HEK293 (cell line): Measurements from ENCODE around the gene CFAP53.
A peak's percentile ranks its signal among the peaks of the same experiment; 100 is the strongest.

Source experiments
- CTCF ChIA-PET: fragments of 350-600 bp; formaldehyde crosslinking; extraction: SDS; loops from one replicate; lab custom pipeline; 2021; ENCODE audit warnings: antibody characterized with exemption; lab: Yijun Ruan, JAX
- POLR2A ChIA-PET: fragments of 300-600 bp; formaldehyde crosslinking; extraction: SDS; loops from one replicate; lab custom pipeline; 2020; ENCODE audit warnings: antibody characterized with exemption, inconsistent platforms; lab: Yijun Ruan, JAX
- H3K27ac ChIP-seq: fragments of 200-500 bp; sonication (Bioruptor generic); 2 replicates; pipeline ENCODE4 v1.5.1; 2014; ENCODE audit warnings: low read depth, low read length, control low read depth, inconsistent platforms; ENCODE audit errors: extremely low read depth
- H3K36me3 ChIP-seq, 2 experiments: fragments of 200-500 bp in 1 of 2; sonication (Bioruptor generic) in 1 of 2; 1 replicate in 1 of 2; 2 replicates in 1 of 2; pipeline ENCODE4 v1.5.1; 2014 to 2017; ENCODE audit warnings: inconsistent platforms in 2 of 2, low read length in 2 of 2; ENCODE audit not compliant: control insufficient read depth in 2 of 2, insufficient read depth in 1 of 2
- H3K4me1 ChIP-seq: fragments of 200-500 bp; sonication (Bioruptor generic); 2 replicates; pipeline ENCODE4 v1.5.1; 2014; ENCODE audit warnings: mild to moderate bottlenecking, low read length, inconsistent platforms; ENCODE audit not compliant: control insufficient read depth, insufficient read depth
- H3K4me3 ChIP-seq: 2 replicates; pipeline ENCODE4 v1.5.1; 2011; ENCODE audit warnings: low read depth, mild to moderate bottlenecking, control low read depth, low read length, moderate library complexity
- H3K9me3 ChIP-seq: fragments of 200-500 bp; sonication (Bioruptor generic); 2 replicates; pipeline ENCODE4 v1.5.1; 2014; ENCODE audit warnings: low read depth, low read length, inconsistent platforms; ENCODE audit not compliant: control insufficient read depth, insufficient read depth
- BCL11B ChIP-seq: fragments of 450-650 bp; formaldehyde crosslinking; IDR thresholded peaks from 2 replicates; pipeline ENCODE4 v1.5.1; 2016; ENCODE audit warnings: low read depth, missing biosample characterization, missing genetic modification characterization
- BCL6B ChIP-seq: fragments of 450-650 bp; formaldehyde crosslinking; IDR thresholded peaks from 2 replicates; pipeline ENCODE4 v1.5.1; 2017; ENCODE audit warnings: missing biosample characterization, missing genetic modification characterization
- CTCF ChIP-seq: fragments of 450-650 bp; formaldehyde crosslinking; IDR thresholded peaks from 2 replicates; pipeline ENCODE4 v1.5.1; 2016; ENCODE audit warnings: missing biosample characterization, missing genetic modification characterization
- EGR2 ChIP-seq: fragments of 450-650 bp; formaldehyde crosslinking; IDR thresholded peaks from 2 replicates; pipeline ENCODE4 v1.5.1; 2016; ENCODE audit warnings: low read depth, missing biosample characterization, missing genetic modification characterization
- GLIS1 ChIP-seq: fragments of 450-650 bp; formaldehyde crosslinking; IDR thresholded peaks from 2 replicates; pipeline ENCODE4 v1.5.1; 2016; ENCODE audit warnings: missing biosample characterization, missing genetic modification characterization
- KLF1 ChIP-seq: fragments of 450-650 bp; formaldehyde crosslinking; IDR thresholded peaks from 2 replicates; pipeline ENCODE4 v1.5.1; 2016; ENCODE audit warnings: missing biosample characterization, missing genetic modification characterization
- ZNF10 ChIP-seq: fragments of 450-650 bp; formaldehyde crosslinking; IDR thresholded peaks from 2 replicates; pipeline ENCODE4 v1.5.1; 2017; ENCODE audit warnings: missing biosample characterization, missing genetic modification characterization
- ZNF292 ChIP-seq: fragments of 450-650 bp; formaldehyde crosslinking; IDR thresholded peaks from 2 replicates; pipeline ENCODE4 v1.5.1; 2016; ENCODE audit warnings: low read depth, missing biosample characterization, missing genetic modification characterization, borderline replicate concordance
- ZNF350 ChIP-seq: fragments of 450-650 bp; formaldehyde crosslinking; IDR thresholded peaks from 2 replicates; pipeline ENCODE4 v1.5.0; 2017; ENCODE audit warnings: missing biosample characterization, mild to moderate bottlenecking, missing genetic modification characterization
- ZNF37A ChIP-seq: fragments of 450-650 bp; IDR thresholded peaks from 2 replicates; pipeline ENCODE4 v1.5.1; 2018; ENCODE audit warnings: missing biosample characterization, missing genetic modification characterization
- ZNF549 ChIP-seq: fragments of 450-650 bp; IDR thresholded peaks from 2 replicates; pipeline ENCODE4 v1.5.1; 2018; ENCODE audit warnings: missing biosample characterization, missing genetic modification characterization, mild to moderate bottlenecking, inconsistent platforms, moderate library complexity
- ZNF777 ChIP-seq: fragments of 450-650 bp; formaldehyde crosslinking; IDR thresholded peaks from 2 replicates; pipeline ENCODE4 v1.5.1; 2017; ENCODE audit warnings: missing biosample characterization, missing genetic modification characterization, borderline replicate concordance
- ZNF837 ChIP-seq: fragments of 450-650 bp; formaldehyde crosslinking; IDR thresholded peaks from 2 replicates; pipeline ENCODE4 v1.5.1; 2016; ENCODE audit warnings: missing biosample characterization, missing genetic modification characterization
- TF ChIP-seq, protein P1 (sequence below): fragments of 450-650 bp; formaldehyde crosslinking; conservative IDR thresholded peaks from 2 replicates; pipeline ENCODE4 v1.5.1; 2016; ENCODE audit warnings: low read depth, missing biosample characterization, missing genetic modification characterization
- TF ChIP-seq, protein P2 (sequence below): fragments of 450-650 bp; formaldehyde crosslinking; IDR thresholded peaks from 2 replicates; pipeline ENCODE4 v1.5.1; 2016; ENCODE audit warnings: missing biosample characterization, missing genetic modification characterization, low read depth
- TF ChIP-seq, protein P3 (sequence below): fragments of 450-650 bp; formaldehyde crosslinking; IDR thresholded peaks from 2 replicates; pipeline ENCODE4 v1.5.1; 2016; ENCODE audit warnings: missing biosample characterization, missing genetic modification characterization

CFAP53 gene

GRCh38 chr18:50268022-50268747, 1.9 kb upstream of the CFAP53 start:
- H3K4me1 ChIP-seq, result no peaks in the 10 kb centered on the region; the same call in 1 of the 2 replicates
- no peaks in the 10 kb centered on the region for H3K9me3 ChIP-seq
- no peak overlapping the region for H3K4me3 ChIP-seq
- ChIA-PET CTCF (interaction anchor here (0.8 to 3.1 kb wide), 10 partner anchors 11 to 404 kb away, joined by 3 to 10 read pairs (median 4); partner anchors contain the start of gene MBD1), POLR2A (interaction anchor here (4.1 kb wide), 1 partner anchor 13 kb away, joined by 31 read pairs; the partner anchor contains the start of gene MBD1)
- peaks cover 18 to 47% of the 10 kb centered on the region in 2 experiments for H3K36me3 ChIP-seq
- no peak overlapping the region for H3K27ac ChIP-seq
- no peak for TF ChIP-seq ZNF292 (tag by site-specific recombination)
- TF ChIP-seq KLF1 (tag by site-specific recombination), result peak; percentile 39; the same call in 1 of the 2 replicates
- TF ChIP-seq ZNF777, result no peak
- no peak for TF ChIP-seq BCL6B (tag by site-specific recombination)
- peak; percentile 12; the same call in 1 of the 2 replicates for TF ChIP-seq EGR2 (tag by site-specific recombination)
- no peak for TF ChIP-seq ZNF350 (tag by site-specific recombination)
- TF ChIP-seq BCL11B (tag by site-specific recombination), result no peak
- TF ChIP-seq, protein P1, sequence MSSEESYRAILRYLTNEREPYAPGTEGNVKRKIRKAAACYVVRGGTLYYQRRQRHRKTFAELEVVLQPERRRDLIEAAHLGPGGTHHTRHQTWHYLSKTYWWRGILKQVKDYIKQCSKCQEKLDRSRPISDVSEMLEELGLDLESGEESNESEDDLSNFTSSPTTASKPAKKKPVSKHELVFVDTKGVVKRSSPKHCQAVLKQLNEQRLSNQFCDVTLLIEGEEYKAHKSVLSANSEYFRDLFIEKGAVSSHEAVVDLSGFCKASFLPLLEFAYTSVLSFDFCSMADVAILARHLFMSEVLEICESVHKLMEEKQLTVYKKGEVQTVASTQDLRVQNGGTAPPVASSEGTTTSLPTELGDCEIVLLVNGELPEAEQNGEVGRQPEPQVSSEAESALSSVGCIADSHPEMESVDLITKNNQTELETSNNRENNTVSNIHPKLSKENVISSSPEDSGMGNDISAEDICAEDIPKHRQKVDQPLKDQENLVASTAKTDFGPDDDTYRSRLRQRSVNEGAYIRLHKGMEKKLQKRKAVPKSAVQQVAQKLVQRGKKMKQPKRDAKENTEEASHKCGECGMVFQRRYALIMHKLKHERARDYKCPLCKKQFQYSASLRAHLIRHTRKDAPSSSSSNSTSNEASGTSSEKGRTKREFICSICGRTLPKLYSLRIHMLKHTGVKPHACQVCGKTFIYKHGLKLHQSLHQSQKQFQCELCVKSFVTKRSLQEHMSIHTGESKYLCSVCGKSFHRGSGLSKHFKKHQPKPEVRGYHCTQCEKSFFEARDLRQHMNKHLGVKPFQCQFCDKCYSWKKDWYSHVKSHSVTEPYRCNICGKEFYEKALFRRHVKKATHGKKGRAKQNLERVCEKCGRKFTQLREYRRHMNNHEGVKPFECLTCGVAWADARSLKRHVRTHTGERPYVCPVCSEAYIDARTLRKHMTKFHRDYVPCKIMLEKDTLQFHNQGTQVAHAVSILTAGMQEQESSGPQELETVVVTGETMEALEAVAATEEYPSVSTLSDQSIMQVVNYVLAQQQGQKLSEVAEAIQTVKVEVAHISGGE (tag by site-specific recombination), result no peak
- no peak for TF ChIP-seq GLIS1 (tag by site-specific recombination)
- TF ChIP-seq, protein P2, sequence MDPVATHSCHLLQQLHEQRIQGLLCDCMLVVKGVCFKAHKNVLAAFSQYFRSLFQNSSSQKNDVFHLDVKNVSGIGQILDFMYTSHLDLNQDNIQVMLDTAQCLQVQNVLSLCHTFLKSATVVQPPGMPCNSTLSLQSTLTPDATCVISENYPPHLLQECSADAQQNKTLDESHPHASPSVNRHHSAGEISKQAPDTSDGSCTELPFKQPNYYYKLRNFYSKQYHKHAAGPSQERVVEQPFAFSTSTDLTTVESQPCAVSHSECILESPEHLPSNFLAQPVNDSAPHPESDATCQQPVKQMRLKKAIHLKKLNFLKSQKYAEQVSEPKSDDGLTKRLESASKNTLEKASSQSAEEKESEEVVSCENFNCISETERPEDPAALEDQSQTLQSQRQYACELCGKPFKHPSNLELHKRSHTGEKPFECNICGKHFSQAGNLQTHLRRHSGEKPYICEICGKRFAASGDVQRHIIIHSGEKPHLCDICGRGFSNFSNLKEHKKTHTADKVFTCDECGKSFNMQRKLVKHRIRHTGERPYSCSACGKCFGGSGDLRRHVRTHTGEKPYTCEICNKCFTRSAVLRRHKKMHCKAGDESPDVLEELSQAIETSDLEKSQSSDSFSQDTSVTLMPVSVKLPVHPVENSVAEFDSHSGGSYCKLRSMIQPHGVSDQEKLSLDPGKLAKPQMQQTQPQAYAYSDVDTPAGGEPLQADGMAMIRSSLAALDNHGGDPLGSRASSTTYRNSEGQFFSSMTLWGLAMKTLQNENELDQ (tag by site-specific recombination), result no peak
- no peak for TF ChIP-seq ZNF10 (tag by site-specific recombination)
- no peak for TF ChIP-seq ZNF837
- TF ChIP-seq CTCF, result peak; percentile 61
- no peak for TF ChIP-seq ZNF37A (tag by site-specific recombination)
- no peak for TF ChIP-seq ZNF549 (tag by site-specific recombination)
- TF ChIP-seq, protein P3, sequence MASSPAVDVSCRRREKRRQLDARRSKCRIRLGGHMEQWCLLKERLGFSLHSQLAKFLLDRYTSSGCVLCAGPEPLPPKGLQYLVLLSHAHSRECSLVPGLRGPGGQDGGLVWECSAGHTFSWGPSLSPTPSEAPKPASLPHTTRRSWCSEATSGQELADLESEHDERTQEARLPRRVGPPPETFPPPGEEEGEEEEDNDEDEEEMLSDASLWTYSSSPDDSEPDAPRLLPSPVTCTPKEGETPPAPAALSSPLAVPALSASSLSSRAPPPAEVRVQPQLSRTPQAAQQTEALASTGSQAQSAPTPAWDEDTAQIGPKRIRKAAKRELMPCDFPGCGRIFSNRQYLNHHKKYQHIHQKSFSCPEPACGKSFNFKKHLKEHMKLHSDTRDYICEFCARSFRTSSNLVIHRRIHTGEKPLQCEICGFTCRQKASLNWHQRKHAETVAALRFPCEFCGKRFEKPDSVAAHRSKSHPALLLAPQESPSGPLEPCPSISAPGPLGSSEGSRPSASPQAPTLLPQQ, result no peak
